GM20000 (cell line): Measurements from ENCODE around the gene CACNA2D1.

Experiments
- DNase-seq: peaks from one replicate; pipeline ENCODE4 v3.0.0; 2012; ENCODE audit warnings: low spot score
- TF ChIP-seq, protein P1 (sequence below): IDR thresholded peaks from 2 replicates; pipeline ENCODE4 v1.5.1; 2012; ENCODE audit warnings: mild to moderate bottlenecking, control low read depth; ENCODE audit errors: extremely low read depth, missing control alignments

The CACNA2D1 gene

DNA sequence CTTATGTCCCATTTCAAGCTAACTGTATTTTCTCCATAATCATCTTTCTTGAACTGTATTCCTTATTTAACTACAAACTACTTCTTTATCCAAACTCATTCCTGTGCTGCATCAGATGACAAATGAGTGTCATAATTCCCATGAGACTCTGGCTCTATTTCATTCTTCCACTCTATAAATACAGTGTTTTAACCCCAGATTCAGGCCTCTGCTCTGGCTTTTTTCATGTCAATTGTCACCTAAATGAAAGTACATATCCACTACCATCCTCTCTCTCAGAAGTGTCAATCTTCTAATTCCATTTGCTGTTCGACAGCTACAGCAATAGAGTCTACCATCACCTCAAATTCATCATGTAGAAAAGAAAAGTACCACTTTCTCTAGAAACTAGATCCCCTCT lies 172.7 kb downstream of the CACNA2D1 start:
- TF ChIP-seq, protein P1, sequence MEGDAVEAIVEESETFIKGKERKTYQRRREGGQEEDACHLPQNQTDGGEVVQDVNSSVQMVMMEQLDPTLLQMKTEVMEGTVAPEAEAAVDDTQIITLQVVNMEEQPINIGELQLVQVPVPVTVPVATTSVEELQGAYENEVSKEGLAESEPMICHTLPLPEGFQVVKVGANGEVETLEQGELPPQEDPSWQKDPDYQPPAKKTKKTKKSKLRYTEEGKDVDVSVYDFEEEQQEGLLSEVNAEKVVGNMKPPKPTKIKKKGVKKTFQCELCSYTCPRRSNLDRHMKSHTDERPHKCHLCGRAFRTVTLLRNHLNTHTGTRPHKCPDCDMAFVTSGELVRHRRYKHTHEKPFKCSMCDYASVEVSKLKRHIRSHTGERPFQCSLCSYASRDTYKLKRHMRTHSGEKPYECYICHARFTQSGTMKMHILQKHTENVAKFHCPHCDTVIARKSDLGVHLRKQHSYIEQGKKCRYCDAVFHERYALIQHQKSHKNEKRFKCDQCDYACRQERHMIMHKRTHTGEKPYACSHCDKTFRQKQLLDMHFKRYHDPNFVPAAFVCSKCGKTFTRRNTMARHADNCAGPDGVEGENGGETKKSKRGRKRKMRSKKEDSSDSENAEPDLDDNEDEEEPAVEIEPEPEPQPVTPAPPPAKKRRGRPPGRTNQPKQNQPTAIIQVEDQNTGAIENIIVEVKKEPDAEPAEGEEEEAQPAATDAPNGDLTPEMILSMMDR: no peak
- DNase-seq: no peak

DNA sequence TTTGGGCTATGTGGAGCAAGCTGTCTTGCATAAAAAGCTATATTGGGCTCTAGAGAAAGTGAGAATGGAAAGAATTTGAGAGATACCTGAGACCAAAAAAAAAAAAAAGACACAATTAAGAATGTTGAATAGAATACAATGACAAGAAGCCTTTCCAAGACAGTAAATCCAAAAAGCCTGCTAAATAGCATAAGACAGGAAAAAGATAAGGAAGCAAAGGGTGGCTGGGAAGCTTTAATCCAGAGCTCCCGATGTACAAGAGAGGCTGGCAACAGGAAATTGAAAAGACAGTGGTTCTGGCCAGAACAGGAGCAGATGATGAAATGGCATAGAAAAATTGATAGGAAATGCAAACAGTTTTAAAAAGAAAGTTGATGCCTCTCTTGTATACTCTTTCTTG lies 174.9 kb downstream of the CACNA2D1 start:
- TF ChIP-seq, protein P1: no peak
- DNase-seq: no peak

DNA sequence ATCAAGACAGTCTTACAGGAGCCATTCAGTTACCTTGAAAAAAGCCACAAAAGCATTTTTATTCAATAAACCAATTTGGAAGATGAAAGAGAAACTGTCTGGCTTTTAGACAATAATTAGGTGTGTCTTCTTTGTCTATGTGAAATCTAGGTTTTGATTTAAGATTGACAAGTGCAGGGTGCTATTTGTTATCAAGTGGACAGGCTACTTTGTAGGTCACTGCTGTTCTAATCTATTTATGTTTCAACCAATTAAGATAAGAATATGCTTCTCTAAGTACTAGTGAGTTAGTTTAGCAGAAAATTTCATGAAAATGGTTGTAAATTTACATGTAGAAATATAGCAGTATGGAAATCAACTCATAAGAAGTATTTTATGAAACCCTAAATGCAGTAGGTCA lies 177.5 kb downstream of the CACNA2D1 start:
- TF ChIP-seq, protein P1: no peak
- no peak for DNase-seq

DNA sequence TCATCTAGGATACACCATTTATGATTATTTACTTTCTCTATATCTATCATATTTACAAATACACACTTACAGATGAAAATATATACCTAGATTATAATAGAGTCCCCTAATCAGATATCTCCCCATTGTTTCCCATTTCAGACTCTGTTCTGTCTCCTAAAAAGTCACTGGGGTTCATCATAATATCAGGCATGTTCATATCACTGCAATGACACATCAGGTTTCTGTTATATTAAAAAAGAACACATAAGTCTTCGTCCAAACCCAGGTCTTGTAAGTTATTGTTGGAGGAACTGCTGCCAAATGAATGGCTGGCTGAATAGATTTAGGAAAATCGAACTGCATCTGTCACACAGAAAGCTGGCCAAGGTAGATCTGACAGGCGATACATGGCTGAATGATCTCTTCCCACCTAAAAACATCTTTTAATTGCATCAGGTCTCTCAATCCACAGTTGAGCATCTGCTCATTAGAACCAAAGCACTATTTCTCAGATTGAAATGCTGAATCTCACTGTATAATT lies 178.7 kb downstream of the CACNA2D1 start:
- no peak for DNase-seq
- TF ChIP-seq, protein P1: no peak

DNA sequence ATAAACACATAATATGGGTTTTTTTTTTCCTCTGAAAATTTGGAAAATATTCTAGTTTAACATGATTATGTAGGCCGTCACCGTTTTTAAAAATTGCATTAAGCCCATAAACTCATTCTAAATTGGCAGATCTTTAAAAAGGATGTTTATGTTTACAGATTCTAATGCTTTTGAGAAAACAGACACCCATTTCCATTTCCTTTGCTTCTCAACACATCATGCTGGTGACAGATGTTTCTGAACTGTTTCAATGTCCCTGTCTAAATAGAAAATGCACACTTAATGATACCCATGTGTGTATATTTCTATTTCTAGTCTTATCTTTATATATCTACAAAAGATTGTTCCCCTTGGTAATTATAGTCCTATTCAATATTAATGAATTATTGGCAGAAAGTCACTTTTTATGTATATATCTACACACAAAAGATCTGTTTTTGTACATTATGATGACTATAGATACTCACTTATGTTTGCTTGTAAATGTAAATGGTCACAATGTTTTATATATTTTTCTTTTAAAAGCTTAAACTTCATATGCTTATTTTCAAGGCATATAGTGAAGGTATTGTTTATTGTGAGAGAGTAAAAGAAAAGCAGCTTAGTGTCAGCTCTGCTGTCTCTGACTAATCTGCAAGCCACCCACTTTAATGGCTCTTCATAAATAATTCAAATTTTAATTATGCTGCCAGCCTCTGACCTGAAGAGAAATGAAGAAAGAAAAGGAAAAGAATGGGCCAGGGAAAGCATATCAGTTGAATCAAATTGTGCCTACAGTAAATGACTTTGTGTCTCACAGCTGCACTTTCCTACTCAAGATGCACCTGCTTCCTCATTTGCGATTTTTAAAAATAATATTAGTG lies 179.4 kb downstream of the CACNA2D1 start:
- TF ChIP-seq, protein P1: no peak
- DNase-seq: no peak

DNA sequence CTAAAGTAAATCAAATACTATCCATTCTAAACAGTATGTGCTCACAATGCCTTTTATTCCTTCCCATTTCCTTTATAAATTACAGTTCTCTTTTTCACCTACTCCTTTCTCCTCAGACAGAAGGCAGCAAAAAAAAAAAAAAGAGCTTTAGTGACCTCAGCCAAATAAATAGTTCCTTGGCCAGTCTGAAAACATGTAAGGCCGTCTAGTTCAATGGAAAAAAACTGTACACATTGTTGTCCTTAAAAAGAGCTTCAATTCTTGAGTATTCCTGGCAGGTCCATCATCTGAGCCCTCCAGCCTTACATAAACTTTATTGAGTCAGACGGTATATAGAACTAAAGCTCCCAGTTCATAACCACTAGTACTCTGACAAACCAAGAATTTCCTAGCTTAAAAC lies 185.4 kb downstream of the CACNA2D1 start:
- TF ChIP-seq, protein P1: no peak
- no peak for DNase-seq

DNA sequence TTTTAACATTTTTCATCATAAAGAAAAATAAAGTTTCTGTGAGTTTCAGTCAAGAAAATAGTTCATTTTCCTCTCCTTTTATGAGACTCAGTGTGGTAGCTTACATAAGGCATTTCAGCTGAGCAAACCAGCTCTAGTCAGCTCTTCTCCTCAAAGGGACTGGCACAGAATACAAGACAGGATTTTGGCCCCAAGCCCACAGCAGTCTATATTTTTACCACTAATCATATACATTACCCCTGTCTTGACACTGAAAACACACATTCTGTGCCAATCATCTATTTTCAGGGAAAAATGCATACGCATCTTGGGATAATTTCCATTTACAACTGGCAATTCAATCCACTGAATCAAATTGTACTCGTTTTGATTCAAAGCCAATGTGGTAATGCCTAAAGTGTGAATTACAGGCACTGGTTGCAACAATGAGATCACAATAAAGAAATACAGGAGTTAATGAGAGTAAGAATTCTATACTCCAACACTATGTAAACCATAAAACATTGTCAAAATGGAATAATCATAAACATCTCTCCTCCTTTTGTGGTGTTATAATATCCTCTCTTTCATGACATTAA lies 186.4 kb downstream of the CACNA2D1 start:
- no peak for DNase-seq
- TF ChIP-seq, protein P1: no peak
